HG02970 (cell line): ENCODE results near the gene KIAA1328.

Source experiments
- ATAC-seq: cut with Tn5 transposase; IDR thresholded peaks from one replicate; pipeline ENCODE4 v1.9.1; 2021; ENCODE audit warnings: mild to moderate bottlenecking, moderate library complexity, moderate number of reproducible peaks; ENCODE audit not compliant: unreplicated experiment, low FRiP score

The KIAA1328 gene

GRCh38 chr18:36942264-36942663, 113.3 kb downstream of the KIAA1328 start:
- peak; percentile 56 for ATAC-seq

- no peak for ATAC-seq
Observed at GRCh38 chr18:36947820-36948348, 119.0 kb downstream of the KIAA1328 start.

- no peak for ATAC-seq
Observed at GRCh38 chr18:36950282-36950681, 121.4 kb downstream of the KIAA1328 start.

GRCh38 chr18:36950960-36951359, 122.0 kb downstream of the KIAA1328 start:
- ATAC-seq, result no peak

GRCh38 chr18:36953047-36953446, 124.1 kb downstream of the KIAA1328 start:
- no peak for ATAC-seq

GRCh38 chr18:36960038-36960437, 131.1 kb downstream of the KIAA1328 start:
- ATAC-seq, result no peak

GRCh38 chr18:36963464-36963863, 134.5 kb downstream of the KIAA1328 start:
- no peak for ATAC-seq

- no peak for ATAC-seq
Observed at GRCh38 chr18:36974686-36975085, 145.8 kb downstream of the KIAA1328 start.

GRCh38 chr18:36977121-36977520, 148.2 kb downstream of the KIAA1328 start:
- ATAC-seq, result no peak

GRCh38 chr18:36993068-36993467, 164.1 kb downstream of the KIAA1328 start:
- no peak for ATAC-seq

GRCh38 chr18:37006742-37007141, 177.8 kb downstream of the KIAA1328 start:
- peak; percentile 56 for ATAC-seq

GRCh38 chr18:37012452-37012851, 183.5 kb downstream of the KIAA1328 start:
- no peak for ATAC-seq

GRCh38 chr18:37019157-37019827, 190.4 kb downstream of the KIAA1328 start:
- no peak for ATAC-seq

- ATAC-seq, result no peak
Observed at GRCh38 chr18:37033419-37033818, 204.5 kb downstream of the KIAA1328 start.

- ATAC-seq, result no peak
Observed at GRCh38 chr18:37042381-37042780, 213.5 kb downstream of the KIAA1328 start.

GRCh38 chr18:37055137-37055802, 226.3 kb downstream of the KIAA1328 start:
- no peak for ATAC-seq

GRCh38 chr18:37064187-37064586, 235.3 kb downstream of the KIAA1328 start:
- no peak for ATAC-seq

- no peak for ATAC-seq
Observed at GRCh38 chr18:37065254-37065653, 236.3 kb downstream of the KIAA1328 start.

- ATAC-seq, result no peak
Observed at GRCh38 chr18:37084912-37085311, 256.0 kb downstream of the KIAA1328 start.

GRCh38 chr18:37085362-37085761, 256.4 kb downstream of the KIAA1328 start:
- ATAC-seq, result no peak

- no peak for ATAC-seq
Observed at GRCh38 chr18:37107748-37108522, 279.0 kb downstream of the KIAA1328 start.
